GM12878 (cell line): ENCODE results near the gene CCDC159. TPM values are rescaled to one million over a fixed set of nuclear protein-coding genes. Genes with fewer than 3 reads are reported as not detected.

Source experiments
- ATAC-seq: fragments of 200-7000 bp; cut with Tn5 transposase; 3 replicates; pipeline ENCODE4 v1.9.1; 2020; ENCODE audit warnings: mild to moderate bottlenecking, moderate library complexity
- BruUV-seq: library from RNA; stranded (reverse); fragments of 400-500 nt; replicated peaks from 2 replicates; lab custom pipeline; 2021; lab: Mats Ljungman, UMichigan
- CTCF ChIA-PET: fragments of 300-600 bp; sonication (Branson Sonifier 250); formaldehyde crosslinking; extraction: SDS; loops from one replicate; lab custom pipeline; 2021; ENCODE audit warnings: inconsistent platforms; lab: Yijun Ruan, JAX
- POLR2A ChIA-PET: fragments of 350-600 bp; formaldehyde crosslinking; extraction: SDS; loops from one replicate; lab custom pipeline; 2021; ENCODE audit warnings: inconsistent platforms; lab: Charles Lee
- RAD21 ChIA-PET: fragments of 300-600 bp; sonication (Branson Sonifier 250); formaldehyde crosslinking; loops from one replicate; lab custom pipeline; 2023; ENCODE audit warnings: antibody characterized with exemption; ENCODE audit not compliant: unreplicated experiment; lab: Charles Lee
- SMC1A ChIA-PET: fragments of 300-600 bp; sonication (Branson Sonifier 250); formaldehyde crosslinking; loops from one replicate; lab custom pipeline; 2023; ENCODE audit not compliant: unreplicated experiment, uncharacterized antibody; lab: Charles Lee
- DNase-seq: peaks from one replicate; pipeline ENCODE4 v3.0.0-alpha.2; 2011; ENCODE audit warnings: low read depth, low spot score
- FAIRE-seq: peaks from 3 replicates; lab custom pipeline; 2011; peaks lifted over from hg19 to GRCh38; lab: Jason Lieb, UNC
- H2AFZ ChIP-seq: 2 replicates; pipeline ENCODE4 v1.6.0; 2011; ENCODE audit warnings: low read depth, low read length, control low read depth; ENCODE audit not compliant: control insufficient read depth
- H3K27ac ChIP-seq: 2 replicates; pipeline ENCODE4 v1.5.1; 2011; ENCODE audit warnings: control low read depth; ENCODE audit not compliant: control insufficient read depth, insufficient read depth
- H3K27me3 ChIP-seq, 2 experiments: replicated peaks in 1 of 2; 2 replicates each; pipeline versions ENCODE4 v1.6.0 to v1.6.1; 2011; ENCODE audit warnings: low read length in 1 of 2; ENCODE audit not compliant: control insufficient read depth in 2 of 2, insufficient read depth in 2 of 2
- H3K36me3 ChIP-seq, 2 experiments: 2 replicates each; pipeline ENCODE4 v1.5.1; 2011; ENCODE audit warnings: low read length in 1 of 2; ENCODE audit not compliant: control insufficient read depth in 2 of 2, insufficient read depth in 2 of 2
- H3K4me1 ChIP-seq: 2 replicates; pipeline ENCODE4 v1.6.1; 2011; ENCODE audit warnings: mild to moderate bottlenecking, low read length, moderate library complexity, mixed read lengths; ENCODE audit not compliant: control insufficient read depth, insufficient read depth
- H3K4me2 ChIP-seq: 2 replicates; pipeline ENCODE4 v1.6.0; 2011; ENCODE audit warnings: control low read depth; ENCODE audit not compliant: control insufficient read depth, insufficient read depth
- H3K4me3 ChIP-seq: fragments of 200-600 bp; sonication (generic); 2 replicates; pipeline ENCODE4 v1.5.1; 2016
- H3K79me2 ChIP-seq: 2 replicates; pipeline ENCODE4 v1.6.0; 2011; ENCODE audit warnings: low read length; ENCODE audit not compliant: control insufficient read depth, insufficient read depth
- H3K9ac ChIP-seq: 2 replicates; pipeline ENCODE4 v1.8.0; 2011; ENCODE audit warnings: low read length, control low read depth, mixed read lengths; ENCODE audit not compliant: control insufficient read depth, insufficient read depth
- H3K9me3 ChIP-seq: replicated peaks from 3 replicates; pipeline ENCODE4 v1.5.1; 2011; ENCODE audit warnings: mild to moderate bottlenecking, low read length; ENCODE audit not compliant: control insufficient read depth, insufficient read depth
- H4K20me1 ChIP-seq: 2 replicates; pipeline ENCODE4 v1.6.0; 2011; ENCODE audit not compliant: control insufficient read depth, insufficient read depth
- GATAD2B ChIP-seq: fragments of 450-650 bp; conservative IDR thresholded peaks from 2 replicates; pipeline ENCODE4 v1.6.1; 2017; ENCODE audit warnings: low read depth, mild to moderate bottlenecking, moderate library complexity
- JUND ChIP-seq: IDR thresholded peaks from 2 replicates; pipeline ENCODE4 v1.6.1; 2012; ENCODE audit warnings: low read depth, mild to moderate bottlenecking, low read length, improper control_type of control experiment, moderate library complexity
- MAX ChIP-seq: IDR thresholded peaks from 2 replicates; pipeline ENCODE4 v1.6.1; 2012; ENCODE audit warnings: low read depth, low read length, improper control_type of control experiment
- MYB ChIP-seq: fragments of 150-350 bp; IDR thresholded peaks from 2 replicates; pipeline ENCODE4 v1.6.1; 2014; ENCODE audit warnings: mild to moderate bottlenecking, low read depth, low read length, borderline replicate concordance
- NR2C2 ChIP-seq: IDR thresholded peaks from 2 replicates; pipeline ENCODE4 v1.6.1; 2011; ENCODE audit warnings: borderline replicate concordance, low read depth; ENCODE audit not compliant: control insufficient read depth, insufficient read length
- POLR2AphosphoS5 ChIP-seq: IDR thresholded peaks from 2 replicates; pipeline ENCODE4 v1.6.1; 2011; ENCODE audit warnings: mild to moderate bottlenecking, low read length, inconsistent platforms
- RB1 ChIP-seq: fragments of 450-650 bp; formaldehyde crosslinking; IDR thresholded peaks from 2 replicates; pipeline ENCODE4 v1.6.1; 2017; ENCODE audit warnings: mild to moderate bottlenecking, borderline replicate concordance
- RBBP5 ChIP-seq: fragments of 200-600 bp; sonication (generic); conservative IDR thresholded peaks from 2 replicates; pipeline ENCODE4 v1.6.1; 2016
- SMC3 ChIP-seq: IDR thresholded peaks from 2 replicates; pipeline ENCODE4 v1.6.1; 2011; ENCODE audit warnings: low read length, improper control_type of control experiment, borderline replicate concordance
- SPI1 ChIP-seq: IDR thresholded peaks from 2 replicates; pipeline ENCODE4 v1.6.1; 2011; ENCODE audit warnings: low read depth, mild to moderate bottlenecking, low read length, moderate library complexity, borderline replicate concordance; ENCODE audit not compliant: insufficient read depth
- SREBF1 ChIP-seq: IDR thresholded peaks from 2 replicates; pipeline ENCODE4 v1.6.1; 2012; ENCODE audit warnings: mild to moderate bottlenecking, low read length
- TBL1XR1 ChIP-seq: IDR thresholded peaks from 2 replicates; pipeline ENCODE4 v1.6.1; 2012; ENCODE audit warnings: low read depth, low read length, improper control_type of control experiment
- ZNF217 ChIP-seq: fragments of 450-650 bp; IDR thresholded peaks from 2 replicates; pipeline ENCODE4 v1.6.1; 2017; ENCODE audit warnings: antibody characterized with exemption, mild to moderate bottlenecking
- WGBS: methylation state at CpG from one replicate; pipeline ENCODE4 v1.1.6; 2016; ENCODE audit warnings: low lambda C conversion rate; ENCODE audit not compliant: insufficient replicate concordance, insufficient coverage; ENCODE audit errors: missing lambda C conversion rate; 5-methylcytosine and 5-hydroxymethylcytosine counted together
- in situ Hi-C: fragments of 300-500 bp; cut with MboI; formaldehyde crosslinking; loops from 9 replicates; pipeline ENCODE4 v1.14.3; 2018; ENCODE audit warnings: mixed read lengths
- intact Hi-C: fragments of 100-400 bp; cut with micrococcal nuclease; formaldehyde crosslinking; loops from one replicate; pipeline ENCODE4 v1.14.2; 2022; ENCODE audit not compliant: unreplicated experiment
- polyA plus RNA-seq, 11 experiments: library from polyadenylated mRNA; depleted of rRNA in 4 of 11; unstranded in 6 of 11; stranded (reverse) in 5 of 11; fragments of >200 nt; fragmentation: Nextera tagmentation in 4 of 11; fragmentation: Illumina TruSeq in 1 of 11; extraction: Ambion mirVana in 4 of 11; extraction: Trizol in 1 of 11; gene quantifications; 1 replicate in 1 of 11; 2 replicates in 10 of 11; pipeline versions ENCODE4 v1.2.1 to v1.2.3, GENCODE V29; 2011 to 2016; ENCODE audit warnings: inconsistent platforms in 2 of 11, missing spikeins in 2 of 11, low read depth in 1 of 11
- total RNA-seq, 4 experiments: library from RNA; depleted of rRNA in 3 of 4; stranded (reverse); fragments of >200 nt in 3 of 4; fragmentation: Illumina TruSeq in 1 of 4; extraction: Trizol in 1 of 4; gene quantifications; 2 replicates each; pipeline versions ENCODE4 v1.2.1 to v1.2.3, GENCODE V29; 2013 to 2021
- TF ChIP-seq, protein P1 (sequence below): fragments of 450-650 bp; IDR thresholded peaks from 2 replicates; pipeline ENCODE4 v1.6.1; 2017; ENCODE audit warnings: mild to moderate bottlenecking, low read depth, inconsistent platforms; ENCODE audit not compliant: poor library complexity, severe bottlenecking

CCDC159 gene
- total and polyA plus RNA-seq, 10 of the 15 experiments (the other 5 are each of a cell fraction or from before 2014, with no cell fraction given): 0.61 to 14.7 (median 10.1) TPM

DNA sequence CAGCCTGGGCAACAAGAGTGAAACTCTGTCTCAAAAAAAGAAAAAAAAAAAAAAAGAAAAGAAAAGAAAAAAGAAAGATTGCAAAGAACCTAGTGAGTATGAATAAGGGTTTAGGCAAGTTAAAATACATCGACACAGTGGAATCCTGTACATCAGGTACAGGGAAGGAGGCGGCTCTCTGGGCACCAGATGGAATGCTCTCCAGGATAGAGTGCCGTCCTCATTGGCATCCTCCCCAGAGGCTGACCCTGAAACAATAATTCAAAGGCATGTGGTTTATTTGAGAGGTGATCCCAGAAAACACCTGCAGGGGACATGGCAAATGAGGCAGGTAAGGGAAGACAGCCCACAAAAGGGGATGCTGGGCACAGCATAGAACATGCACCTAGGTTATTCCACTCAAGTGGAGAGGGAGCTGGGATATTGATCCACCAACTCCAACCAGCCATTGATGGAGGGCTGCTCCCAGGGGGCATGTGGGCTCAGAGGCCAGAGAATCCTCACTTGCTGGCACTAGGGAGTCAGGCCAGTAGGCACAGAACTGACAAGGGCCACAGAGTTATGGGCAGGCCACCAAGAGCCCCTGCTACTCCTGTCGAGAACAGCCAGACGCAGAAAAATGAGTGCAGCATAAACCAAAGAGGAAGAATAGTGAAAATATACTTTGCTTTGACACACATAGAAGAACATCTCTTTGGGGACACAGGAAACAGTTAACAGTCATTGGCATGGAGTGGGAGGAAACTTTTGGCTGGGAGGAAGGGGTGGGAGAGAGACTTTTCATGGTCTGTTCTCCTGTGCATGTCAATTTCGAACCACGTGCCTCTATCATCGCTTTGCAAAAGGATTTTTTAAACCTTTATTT, 46.1 kb upstream of the CCDC159 start:
- Histone ChIP-seq H3K9me3 (no peaks in the 10 kb centered on the region), H3K9ac (no peak overlapping the region), H3K27me3 (no peaks in the 10 kb centered on the region), H3K27ac (no peak overlapping the region), H3K36me3 (no peaks in the 10 kb centered on the region), H4K20me1 (no peaks in the 10 kb centered on the region), H3K4me2 (no peak overlapping the region), H3K79me2 (no peaks in the 10 kb centered on the region), H3K4me3 (no peak overlapping the region), H3K4me1 (no peaks in the 10 kb centered on the region), H2AFZ (no peak overlapping the region)
- ChIA-PET RAD21 (no interaction called here), CTCF (no interaction called here), SMC1A (no interaction called here), POLR2A (no interaction called here)
- ATAC-seq (no peak), DNase-seq (no peak), FAIRE-seq (no peak)
- BruUV-seq: no TSS peak
- 84% methylated on average over 8 of the region's 8 CpGs for WGBS
- intact Hi-C loops: no loop called here
- in situ Hi-C loops: loop anchor here (10.0 kb wide), 1 partner anchor 175 kb away; no protein-coding TSS in a partner anchor
- no peak for TF ChIP-seq MYB
- no peak for TF ChIP-seq RBBP5
- no peak for TF ChIP-seq NR2C2
- no peak for TF ChIP-seq RB1
- TF ChIP-seq SREBF1: no peak
- TF ChIP-seq GATAD2B: no peak
- TF ChIP-seq JUND: no peak
- TF ChIP-seq MAX: no peak
- TF ChIP-seq POLR2AphosphoS5: no peak
- TF ChIP-seq ZNF217: no peak
- TF ChIP-seq, protein P1, sequence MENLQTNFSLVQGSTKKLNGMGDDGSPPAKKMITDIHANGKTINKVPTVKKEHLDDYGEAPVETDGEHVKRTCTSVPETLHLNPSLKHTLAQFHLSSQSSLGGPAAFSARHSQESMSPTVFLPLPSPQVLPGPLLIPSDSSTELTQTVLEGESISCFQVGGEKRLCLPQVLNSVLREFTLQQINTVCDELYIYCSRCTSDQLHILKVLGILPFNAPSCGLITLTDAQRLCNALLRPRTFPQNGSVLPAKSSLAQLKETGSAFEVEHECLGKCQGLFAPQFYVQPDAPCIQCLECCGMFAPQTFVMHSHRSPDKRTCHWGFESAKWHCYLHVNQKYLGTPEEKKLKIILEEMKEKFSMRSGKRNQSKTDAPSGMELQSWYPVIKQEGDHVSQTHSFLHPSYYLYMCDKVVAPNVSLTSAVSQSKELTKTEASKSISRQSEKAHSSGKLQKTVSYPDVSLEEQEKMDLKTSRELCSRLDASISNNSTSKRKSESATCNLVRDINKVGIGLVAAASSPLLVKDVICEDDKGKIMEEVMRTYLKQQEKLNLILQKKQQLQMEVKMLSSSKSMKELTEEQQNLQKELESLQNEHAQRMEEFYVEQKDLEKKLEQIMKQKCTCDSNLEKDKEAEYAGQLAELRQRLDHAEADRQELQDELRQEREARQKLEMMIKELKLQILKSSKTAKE: no peak
- TF ChIP-seq TBL1XR1: no peak
- TF ChIP-seq SMC3: no peak
- no peak for TF ChIP-seq SPI1
